ENCODE results near the gene METRN. TPM values are rescaled to one million over a fixed set of nuclear protein-coding genes. Genes with fewer than 3 reads are reported as not detected.
A peak's percentile ranks its signal among the peaks of the same experiment; 100 is the strongest.

Gene METRN
- total RNA-seq, 1 donor from 2014 or later = 30.4 TPM

DNA sequence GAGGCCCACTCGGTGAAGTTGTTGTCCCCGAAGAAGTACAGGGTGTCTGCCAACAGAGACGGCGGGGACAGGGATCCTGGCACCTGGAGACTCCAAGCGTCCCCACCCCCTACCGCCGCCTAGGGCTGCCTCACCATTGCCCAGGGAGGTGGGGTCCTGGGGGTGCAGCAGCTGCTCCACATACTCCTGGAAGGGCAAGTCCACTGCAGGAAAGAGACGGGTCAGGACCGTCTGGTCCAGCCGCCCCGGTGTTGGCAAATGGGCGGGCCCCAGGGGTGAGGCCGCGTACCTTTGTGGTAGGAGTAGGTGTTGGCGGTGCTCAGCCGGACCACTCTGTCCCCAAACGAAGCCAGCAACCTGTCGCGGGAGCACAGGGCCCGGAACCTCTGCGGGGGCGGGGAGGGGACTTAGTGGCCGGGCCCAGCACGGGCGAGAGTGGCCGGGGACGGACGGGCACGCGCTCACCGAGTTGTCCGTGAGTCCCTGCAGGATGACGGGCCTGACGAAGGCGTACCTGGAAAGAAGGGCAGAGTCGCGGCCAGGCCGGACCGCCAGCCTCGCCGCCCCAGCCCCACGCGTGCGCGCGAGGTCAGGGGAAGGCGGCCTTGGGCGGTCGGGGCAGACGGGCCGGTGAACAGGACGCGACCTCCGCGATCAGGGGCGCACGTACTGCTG, 31.4 kb upstream of the METRN start:
- intact Hi-C loops (cut with DNase I) = no loop called here
- Histone ChIP-seq H3K4me1 (peaks cover 38% of the 10 kb centered on the region), H3K27ac (peak overlapping the region; percentile 86), H3K36me3 (peaks cover 17% of the 10 kb centered on the region), H3K9me3 (no peaks in the 10 kb centered on the region), H3K27me3 (no peaks in the 10 kb centered on the region), H3K4me3 (peak overlapping the region; percentile 75)
- ATAC-seq (no peak), DNase-seq (no peak)
- TF ChIP-seq, protein P1, sequence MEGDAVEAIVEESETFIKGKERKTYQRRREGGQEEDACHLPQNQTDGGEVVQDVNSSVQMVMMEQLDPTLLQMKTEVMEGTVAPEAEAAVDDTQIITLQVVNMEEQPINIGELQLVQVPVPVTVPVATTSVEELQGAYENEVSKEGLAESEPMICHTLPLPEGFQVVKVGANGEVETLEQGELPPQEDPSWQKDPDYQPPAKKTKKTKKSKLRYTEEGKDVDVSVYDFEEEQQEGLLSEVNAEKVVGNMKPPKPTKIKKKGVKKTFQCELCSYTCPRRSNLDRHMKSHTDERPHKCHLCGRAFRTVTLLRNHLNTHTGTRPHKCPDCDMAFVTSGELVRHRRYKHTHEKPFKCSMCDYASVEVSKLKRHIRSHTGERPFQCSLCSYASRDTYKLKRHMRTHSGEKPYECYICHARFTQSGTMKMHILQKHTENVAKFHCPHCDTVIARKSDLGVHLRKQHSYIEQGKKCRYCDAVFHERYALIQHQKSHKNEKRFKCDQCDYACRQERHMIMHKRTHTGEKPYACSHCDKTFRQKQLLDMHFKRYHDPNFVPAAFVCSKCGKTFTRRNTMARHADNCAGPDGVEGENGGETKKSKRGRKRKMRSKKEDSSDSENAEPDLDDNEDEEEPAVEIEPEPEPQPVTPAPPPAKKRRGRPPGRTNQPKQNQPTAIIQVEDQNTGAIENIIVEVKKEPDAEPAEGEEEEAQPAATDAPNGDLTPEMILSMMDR (IDR thresholded peaks at IDR 0.05) = no peak

DNA sequence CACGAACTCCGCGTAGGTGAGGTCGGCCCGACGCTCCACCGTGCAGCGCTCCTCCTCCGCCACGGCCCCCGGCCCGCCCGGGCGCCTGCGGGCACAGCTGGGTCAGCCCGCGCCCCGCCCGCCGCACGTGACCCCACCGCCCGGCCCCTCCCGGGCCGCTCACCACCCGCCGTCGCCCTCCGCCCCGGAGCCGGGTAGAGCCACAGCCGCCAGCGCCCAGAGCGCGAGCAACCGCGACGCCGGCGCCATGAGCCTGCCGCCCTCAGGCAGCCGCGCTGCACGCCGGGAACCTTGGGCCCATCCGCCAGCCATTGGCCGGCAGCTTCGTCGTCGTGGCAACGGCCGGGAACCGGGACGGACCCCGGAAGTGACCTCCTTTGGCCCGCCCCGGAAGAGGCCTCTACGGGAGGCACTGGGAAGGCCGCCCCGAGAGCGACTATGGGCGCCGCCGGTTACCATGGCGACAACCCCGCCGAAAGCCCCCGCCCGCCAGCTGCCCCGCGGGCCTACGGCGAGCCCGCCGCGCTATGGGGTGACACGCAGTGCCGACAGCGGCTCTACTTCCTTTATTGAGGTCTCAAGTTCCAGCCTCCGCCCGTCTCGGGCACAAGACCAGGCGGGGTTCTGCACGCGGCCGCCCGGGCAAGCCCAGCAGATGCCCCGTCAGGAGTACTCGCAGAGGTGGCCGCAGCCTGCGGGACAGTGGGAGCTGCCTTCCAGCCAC, 30.7 kb upstream of the METRN start, which contains the start of gene JMJD8:
Gene JMJD8 (minus strand): TSS at position 264 of the 724 bp plus-strand sequence. CDS start 15 bp downstream, at position 249.
- ATAC-seq (peak; percentile 76), DNase-seq (peak; percentile 99)
- intact Hi-C loops (cut with DNase I) = no loop called here
- peaks cover 45% of the 10 kb centered on the region for H3K4me1 ChIP-seq
- peak within 1 kb of the TSS; percentile 86 for H3K27ac ChIP-seq
- H3K36me3 ChIP-seq = peaks cover 17% of the 10 kb centered on the region
- no peaks in the 10 kb centered on the region for H3K27me3 ChIP-seq
- H3K4me3 ChIP-seq = peak within 1 kb of the TSS; percentile 75
- TF ChIP-seq, protein P1 (IDR thresholded peaks at IDR 0.05) = no peak
- H3K9me3 ChIP-seq = no peaks in the 10 kb centered on the region

DNA sequence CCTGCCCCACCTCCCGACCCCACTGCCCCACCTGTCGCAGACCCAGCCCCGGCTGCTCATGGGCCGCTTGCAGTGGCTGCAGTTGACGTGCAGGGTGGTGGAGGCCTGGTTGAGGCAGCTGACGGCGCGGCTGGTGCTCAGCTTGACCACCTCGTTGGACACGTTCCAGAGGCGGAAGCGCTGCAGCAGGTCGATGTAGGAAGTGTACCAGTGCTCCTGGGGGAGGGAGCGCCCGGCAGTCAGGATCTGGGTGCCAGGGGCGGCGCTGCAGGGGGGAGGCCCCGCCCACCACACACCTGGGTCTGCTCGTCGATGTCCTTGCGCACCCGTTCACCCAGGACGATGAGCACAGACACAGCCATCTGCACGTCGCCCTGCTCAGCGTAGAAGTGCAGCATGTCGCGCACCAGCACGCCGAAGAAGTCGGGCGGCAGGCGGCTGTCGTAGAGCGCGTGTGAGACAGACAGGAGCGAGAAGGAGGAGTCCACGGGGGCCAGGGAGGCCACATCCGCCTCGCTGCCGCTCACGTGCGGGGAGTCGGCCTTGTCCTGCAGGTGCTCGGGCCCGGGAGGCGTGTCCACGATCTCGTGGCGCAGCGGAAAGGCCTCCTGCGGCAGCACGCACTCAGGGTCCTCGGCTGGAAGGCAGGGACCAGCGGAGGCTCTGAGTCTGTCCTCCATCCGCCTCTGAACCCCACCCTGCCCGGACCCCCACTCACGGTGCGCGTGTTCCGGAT, 29.8 kb upstream of the METRN start:
- intact Hi-C loops (cut with DNase I) = no loop called here
- TF ChIP-seq, protein P1 (IDR thresholded peaks at IDR 0.05) = no peak
- DNase-seq = no peak
- H3K4me1 ChIP-seq = peaks cover 50% of the 10 kb centered on the region
- H3K9me3 ChIP-seq = no peaks in the 10 kb centered on the region
- peak overlapping the region; percentile 75 for H3K4me3 ChIP-seq
- no peaks in the 10 kb centered on the region for H3K27me3 ChIP-seq
- no peak for ATAC-seq
- peak overlapping the region; percentile 86 for H3K27ac ChIP-seq
- peaks cover 17% of the 10 kb centered on the region for H3K36me3 ChIP-seq

DNA sequence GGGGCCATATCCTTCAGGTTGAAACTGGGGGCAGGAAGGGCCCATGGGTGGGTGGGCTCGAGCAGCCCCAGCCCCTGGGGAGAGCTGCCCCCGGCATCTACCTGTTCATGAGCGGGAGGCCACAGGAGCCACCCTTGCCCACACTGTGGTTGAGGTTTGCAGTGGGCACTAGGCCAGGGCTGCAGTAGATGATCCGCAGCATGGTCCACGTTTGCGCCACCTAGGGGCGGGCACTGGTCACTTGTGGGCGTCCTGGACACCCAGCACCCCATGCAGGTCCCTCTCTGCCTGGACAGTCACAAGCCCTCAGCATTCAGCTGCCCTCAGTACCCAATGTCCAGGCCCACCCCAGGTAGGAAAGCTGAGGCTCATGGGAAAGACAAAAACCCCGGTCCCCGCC, 29.0 kb upstream of the METRN start:
- no peak overlapping the region for H3K4me3 ChIP-seq
- intact Hi-C loops (cut with DNase I) = no loop called here
- no peaks in the 10 kb centered on the region for H3K27me3 ChIP-seq
- H3K36me3 ChIP-seq = peaks cover 17% of the 10 kb centered on the region
- no peaks in the 10 kb centered on the region for H3K9me3 ChIP-seq
- ATAC-seq (peak; percentile 1), DNase-seq (no peak)
- no peak overlapping the region for H3K27ac ChIP-seq
- TF ChIP-seq, protein P1 (IDR thresholded peaks at IDR 0.05) = peak; percentile 41
- H3K4me1 ChIP-seq = peaks cover 53% of the 10 kb centered on the region

DNA sequence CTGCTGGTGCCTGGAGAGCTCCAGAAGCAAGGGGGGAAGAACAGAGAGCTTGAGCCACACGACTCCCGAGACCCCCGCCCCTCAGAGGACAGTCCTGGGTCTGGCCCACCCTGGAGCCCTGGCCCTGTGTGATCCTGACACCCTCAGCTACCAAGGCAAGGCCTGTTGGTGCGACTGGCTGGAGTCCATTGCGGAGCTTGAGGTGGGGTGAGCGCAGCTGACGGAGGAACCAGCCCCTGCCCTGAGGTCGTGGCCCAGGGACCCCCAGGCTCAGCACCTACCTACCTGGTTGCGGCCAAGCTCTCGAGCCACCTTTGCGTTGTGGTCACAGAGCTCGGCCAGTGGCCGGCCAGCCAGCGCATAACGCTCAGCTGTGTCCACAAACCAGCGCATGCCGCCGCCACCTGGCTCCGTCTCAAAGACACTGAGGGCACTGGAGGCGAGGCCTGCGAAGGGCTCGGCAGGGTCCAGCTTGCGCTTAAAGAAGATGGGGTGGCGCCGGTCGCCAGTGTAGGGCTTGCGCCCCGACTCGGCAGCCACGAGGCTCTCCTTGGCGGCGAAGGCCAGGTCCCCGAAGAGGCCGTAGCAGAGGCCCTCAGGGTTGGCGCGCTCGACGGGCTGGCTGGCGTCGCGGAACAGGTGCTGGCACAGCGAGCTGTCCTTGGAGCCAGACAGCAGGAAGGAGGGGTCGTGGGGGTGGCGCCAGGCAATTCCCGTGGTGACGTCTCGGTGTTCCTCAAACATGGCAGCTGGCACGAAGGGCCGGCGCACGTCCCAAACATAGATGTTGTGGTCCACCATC, 28.3 kb upstream of the METRN start:
- TF ChIP-seq, protein P1 (IDR thresholded peaks at IDR 0.05) = no peak
- H3K27me3 ChIP-seq = no peaks in the 10 kb centered on the region
- H3K36me3 ChIP-seq = peaks cover 14% of the 10 kb centered on the region
- ATAC-seq (no peak), DNase-seq (no peak)
- H3K4me1 ChIP-seq = peaks cover 46% of the 10 kb centered on the region
- no peak overlapping the region for H3K4me3 ChIP-seq
- H3K9me3 ChIP-seq = no peaks in the 10 kb centered on the region
- H3K27ac ChIP-seq = no peak overlapping the region
- intact Hi-C loops (cut with DNase I) = no loop called here

Measured in upper lobe of right lung (tissue), 1 donor.